GM12875 (cell line): ENCODE results near the gene NHERF2.
"Not testable (repeated sequence)": the region's sequence is repeated elsewhere in the genome, so short reads cannot be mapped to it uniquely, and the experiment has no call there.

Experiments used
- H3K4me3 ChIP-seq: one replicate; pipeline ENCODE4 v1.5.1; 2011; ENCODE audit warnings: low read depth, low read length, control low read depth
- TF ChIP-seq, protein P1 (sequence below): IDR thresholded peaks from 2 replicates; pipeline ENCODE4 v1.5.1; 2011; ENCODE audit warnings: low read depth, mild to moderate bottlenecking, control low read depth, inconsistent platforms, low read length, moderate library complexity, borderline replicate concordance; ENCODE audit not compliant: insufficient read depth

Gene NHERF2

DNA sequence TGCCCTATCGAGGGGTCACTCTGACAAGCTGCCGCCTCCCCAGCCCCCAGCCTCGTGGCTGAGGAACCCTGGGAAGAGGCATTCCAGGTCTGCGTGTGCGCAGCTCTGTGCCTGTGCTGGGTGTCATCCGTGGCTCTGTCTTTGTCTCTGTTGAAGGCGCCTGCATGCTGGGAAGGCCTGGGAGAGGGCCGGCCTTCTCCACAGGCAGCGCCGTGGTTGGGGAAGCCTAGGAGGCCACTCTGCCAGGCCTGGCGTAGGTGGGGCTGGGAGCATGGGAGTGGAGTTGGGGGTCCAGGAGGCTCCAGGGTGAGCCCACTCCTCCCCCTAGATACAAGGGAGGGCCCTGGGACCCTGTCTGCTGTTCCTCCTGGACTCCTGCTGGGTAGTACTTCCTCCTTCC lies 3.3 kb downstream of the NHERF2 start:
- H3K4me3 ChIP-seq = no peak overlapping the region
- TF ChIP-seq, protein P1, sequence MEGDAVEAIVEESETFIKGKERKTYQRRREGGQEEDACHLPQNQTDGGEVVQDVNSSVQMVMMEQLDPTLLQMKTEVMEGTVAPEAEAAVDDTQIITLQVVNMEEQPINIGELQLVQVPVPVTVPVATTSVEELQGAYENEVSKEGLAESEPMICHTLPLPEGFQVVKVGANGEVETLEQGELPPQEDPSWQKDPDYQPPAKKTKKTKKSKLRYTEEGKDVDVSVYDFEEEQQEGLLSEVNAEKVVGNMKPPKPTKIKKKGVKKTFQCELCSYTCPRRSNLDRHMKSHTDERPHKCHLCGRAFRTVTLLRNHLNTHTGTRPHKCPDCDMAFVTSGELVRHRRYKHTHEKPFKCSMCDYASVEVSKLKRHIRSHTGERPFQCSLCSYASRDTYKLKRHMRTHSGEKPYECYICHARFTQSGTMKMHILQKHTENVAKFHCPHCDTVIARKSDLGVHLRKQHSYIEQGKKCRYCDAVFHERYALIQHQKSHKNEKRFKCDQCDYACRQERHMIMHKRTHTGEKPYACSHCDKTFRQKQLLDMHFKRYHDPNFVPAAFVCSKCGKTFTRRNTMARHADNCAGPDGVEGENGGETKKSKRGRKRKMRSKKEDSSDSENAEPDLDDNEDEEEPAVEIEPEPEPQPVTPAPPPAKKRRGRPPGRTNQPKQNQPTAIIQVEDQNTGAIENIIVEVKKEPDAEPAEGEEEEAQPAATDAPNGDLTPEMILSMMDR = no peak

DNA sequence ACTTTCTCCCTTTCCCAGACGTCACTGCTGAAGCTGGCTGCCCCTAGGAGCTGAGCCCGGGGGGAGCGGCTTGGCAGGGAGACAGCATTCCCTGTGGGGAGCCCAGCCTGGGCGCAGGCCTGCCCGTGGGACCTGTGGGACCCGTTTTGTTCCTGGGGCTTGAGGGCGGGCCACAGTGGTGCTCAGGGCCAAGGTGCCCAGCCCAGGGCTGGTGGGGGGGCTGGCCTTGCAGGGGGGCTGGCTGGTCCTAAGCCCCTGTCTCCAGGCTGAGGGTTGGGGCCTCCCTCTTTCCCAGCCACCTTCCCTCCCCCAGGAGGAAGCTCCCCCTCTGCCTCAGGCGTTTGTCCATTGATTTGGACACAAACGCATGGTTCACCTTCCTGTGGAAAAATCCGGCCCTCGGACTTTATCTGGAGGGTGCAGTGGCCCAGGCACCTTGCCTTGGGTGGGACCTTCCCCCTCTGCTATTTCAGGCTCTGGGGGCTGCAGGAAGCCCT lies 4.4 kb downstream of the NHERF2 start:
- TF ChIP-seq, protein P1 = no peak
- no peak overlapping the region for H3K4me3 ChIP-seq

DNA sequence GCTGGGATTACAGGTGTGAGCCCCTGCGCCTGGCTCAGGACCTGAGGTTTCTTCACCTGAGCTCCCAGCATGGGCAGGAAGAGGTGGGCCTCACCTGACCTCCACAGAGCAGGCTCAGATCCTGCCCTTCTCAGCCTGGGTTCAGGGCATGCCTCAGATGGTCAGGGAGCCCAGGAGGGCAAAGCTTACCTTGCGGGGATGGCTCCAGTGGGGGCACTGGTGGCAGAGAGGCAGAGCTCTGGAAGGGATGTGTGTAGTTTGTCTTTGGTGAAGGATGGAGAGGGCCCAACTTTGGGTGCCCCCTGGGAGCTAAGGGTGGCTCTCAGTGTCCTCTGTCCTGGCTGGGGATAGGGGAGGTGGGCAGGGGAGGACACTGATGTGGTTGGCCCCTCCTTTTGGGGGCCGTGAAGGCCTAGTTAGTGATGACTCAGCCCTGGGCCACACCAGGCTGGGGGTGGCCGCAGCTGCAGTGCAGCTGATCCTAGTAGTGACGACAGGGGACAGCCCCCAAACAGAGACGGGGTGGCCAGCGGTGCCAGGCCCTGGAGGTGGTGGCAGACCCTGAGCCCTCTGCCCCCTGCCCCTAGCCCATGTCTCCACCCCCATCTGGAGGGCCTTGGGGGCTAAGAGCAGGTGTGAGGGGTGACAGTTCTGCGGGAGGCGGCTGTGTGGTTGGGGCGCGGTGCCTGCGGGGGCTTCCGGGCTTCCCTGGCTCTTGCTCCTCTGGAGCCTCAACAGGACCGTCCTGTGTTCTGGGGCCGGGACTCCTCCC lies 5.8 kb downstream of the NHERF2 start:
- TF ChIP-seq, protein P1 = no peak
- no peak overlapping the region for H3K4me3 ChIP-seq

DNA sequence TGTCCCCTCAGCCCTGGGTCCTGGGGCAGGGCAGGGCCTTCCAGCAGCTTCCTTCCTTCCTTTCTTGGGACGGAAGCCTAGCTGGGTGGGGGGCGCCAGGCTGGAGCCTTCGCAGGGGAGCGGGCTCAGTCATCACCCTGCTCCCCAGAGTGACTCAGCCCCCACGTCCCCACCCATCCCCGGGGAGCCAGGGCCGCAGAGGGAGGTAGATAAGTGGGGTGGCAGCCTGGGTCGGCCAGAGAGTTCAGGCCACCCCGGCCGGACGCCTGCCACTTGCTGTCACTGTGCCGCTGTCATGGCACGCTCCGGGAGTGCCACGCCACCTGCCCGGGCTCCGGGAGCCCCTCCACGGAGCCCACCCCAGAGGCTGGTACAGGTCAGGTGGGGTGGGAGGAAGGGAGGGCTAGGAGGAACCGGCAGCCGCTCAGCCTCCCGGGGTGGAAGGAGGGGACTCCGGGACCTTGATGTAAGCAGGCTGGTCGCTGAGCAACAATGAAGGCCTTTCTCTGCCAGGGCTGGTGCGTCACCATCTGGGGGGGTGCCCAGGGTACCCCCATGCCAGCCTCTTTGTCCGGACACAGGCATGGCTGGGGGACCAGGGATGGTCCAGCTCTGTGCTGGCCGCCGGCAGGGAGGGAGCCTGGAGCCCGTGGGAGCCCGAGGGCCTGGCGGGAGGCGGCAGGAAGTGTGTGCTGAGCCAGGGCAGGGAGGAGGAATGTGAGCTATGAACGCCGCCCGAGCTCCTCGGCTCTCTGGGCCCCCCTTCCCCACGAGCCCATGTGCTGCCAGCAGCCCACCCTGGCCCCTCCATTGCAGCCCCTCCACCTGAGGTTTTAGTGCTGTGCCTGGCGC lies 6.6 kb downstream of the NHERF2 start:
- TF ChIP-seq, protein P1 = no peak
- H3K4me3 ChIP-seq = no peak overlapping the region

DNA sequence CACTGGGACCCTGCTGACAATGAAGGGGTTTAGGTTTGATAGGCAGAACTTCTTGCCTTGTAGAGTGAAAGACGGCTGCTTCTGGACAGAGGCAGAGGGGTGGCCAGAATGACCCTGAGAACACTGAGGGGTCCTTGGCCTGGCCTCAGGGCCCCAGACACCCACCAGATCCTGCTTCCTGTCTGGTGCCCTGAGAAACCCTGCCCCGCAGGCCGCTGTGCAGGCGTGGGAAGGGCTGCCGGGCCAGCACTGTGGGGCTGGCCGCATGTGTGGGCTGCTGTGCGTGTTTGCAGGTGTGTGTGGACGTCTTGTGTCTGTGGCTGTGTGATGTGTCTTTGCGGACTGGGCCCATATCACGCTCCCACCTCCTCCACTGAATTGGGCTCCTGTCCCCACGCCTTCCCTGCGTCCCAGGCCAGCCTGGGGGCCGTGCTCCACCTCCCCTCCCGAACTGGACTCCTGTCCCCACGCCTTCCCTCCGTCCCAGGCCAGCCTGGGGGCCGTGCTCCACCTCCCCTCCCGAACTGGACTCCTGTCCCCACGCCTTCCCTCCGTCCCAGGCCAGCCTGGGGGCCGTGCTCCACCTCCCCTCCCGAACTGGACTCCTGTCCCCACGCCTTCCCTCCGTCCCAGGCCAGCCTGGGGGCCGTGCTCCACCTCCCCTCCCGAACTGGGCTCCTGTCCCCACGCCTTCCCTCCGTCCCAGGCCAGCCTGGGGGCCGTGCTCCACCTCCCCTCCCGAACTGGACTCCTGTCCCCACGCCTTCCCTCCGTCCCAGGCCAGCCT lies 7.4 kb downstream of the NHERF2 start:
- H3K4me3 ChIP-seq = not testable (repeated sequence)

DNA sequence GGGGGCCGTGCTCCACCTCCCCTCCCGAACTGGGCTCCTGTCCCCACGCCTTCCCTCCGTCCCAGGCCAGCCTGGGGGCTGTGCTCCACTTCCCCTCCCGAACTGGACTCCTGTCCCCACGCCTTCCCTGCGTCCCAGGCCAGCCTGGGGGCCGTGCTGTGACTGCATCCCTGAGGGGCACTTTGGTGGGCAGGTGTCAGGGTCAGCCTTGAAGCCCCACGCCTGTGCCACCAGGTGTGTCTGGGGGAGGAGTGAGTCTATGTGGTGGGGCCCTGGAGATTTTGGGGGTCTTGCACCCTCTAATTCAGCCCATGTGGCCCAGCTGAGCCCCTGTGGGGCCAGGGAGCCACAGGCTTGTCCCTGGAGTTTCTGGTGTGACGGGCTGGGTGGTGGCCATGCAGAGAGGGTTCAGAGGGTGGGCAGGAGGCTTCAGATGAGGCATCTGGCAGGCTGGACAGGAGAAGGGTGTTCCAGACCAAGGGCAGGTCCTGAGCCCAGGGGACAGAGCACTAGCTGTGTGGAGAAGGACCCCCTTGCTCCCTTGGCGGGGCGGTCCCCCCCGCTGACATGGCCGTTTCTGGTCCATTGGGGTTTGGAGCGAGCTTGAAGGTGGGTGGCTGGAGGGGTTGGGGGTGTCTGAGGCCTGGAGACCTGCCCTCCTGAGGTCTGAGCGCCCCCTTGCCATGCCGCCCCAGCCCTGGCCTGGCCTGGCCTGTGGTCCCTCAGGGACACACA lies 8.2 kb downstream of the NHERF2 start:
- TF ChIP-seq, protein P1 = no peak
- no peak overlapping the region for H3K4me3 ChIP-seq
